HCT116 (cell line): ENCODE data around the gene FAM200B.

ENCODE experiments used
- EZH2 ChIP-seq: fragments of 200-600 bp; sonication (generic); IDR thresholded peaks from 2 replicates; pipeline ENCODE4 v1.6.1; 2017; ENCODE audit warnings: antibody characterized with exemption, mixed run types
- EZH2phosphoT487 ChIP-seq: fragments of 200-600 bp; IDR thresholded peaks from 2 replicates; pipeline ENCODE4 v1.6.1; 2018; ENCODE audit warnings: antibody characterized with exemption, borderline replicate concordance
- JUND ChIP-seq: IDR thresholded peaks from 2 replicates; pipeline ENCODE4 v1.6.1; 2012
- POLR2A ChIP-seq: IDR thresholded peaks from 2 replicates; pipeline ENCODE4 v1.7.0; 2011; ENCODE audit warnings: borderline replicate concordance; ENCODE audit not compliant: insufficient read depth, insufficient read length; ENCODE audit errors: extremely low read depth
- POLR2AphosphoS5 ChIP-seq: IDR thresholded peaks from 2 replicates; pipeline ENCODE4 v1.6.1; 2011; ENCODE audit warnings: mild to moderate bottlenecking, low read depth, low read length, moderate library complexity
- RAD21 ChIP-seq: IDR thresholded peaks from 2 replicates; pipeline ENCODE4 v1.6.1; 2012; ENCODE audit warnings: low read depth, mild to moderate bottlenecking
- SP1 ChIP-seq: IDR thresholded peaks from 2 replicates; pipeline ENCODE4 v1.6.1; 2012; ENCODE audit warnings: low read depth
- YY1 ChIP-seq: IDR thresholded peaks from 2 replicates; pipeline ENCODE4 v1.6.1; 2011; ENCODE audit warnings: low read length, low read depth, moderate library complexity, mild to moderate bottlenecking; ENCODE audit not compliant: insufficient replicate concordance; ENCODE audit errors: extremely low read depth
- ZBTB33 ChIP-seq: IDR thresholded peaks from 2 replicates; pipeline ENCODE4 v1.6.1; 2011; ENCODE audit warnings: mild to moderate bottlenecking, low read length, moderate library complexity; ENCODE audit not compliant: insufficient replicate concordance; ENCODE audit errors: extremely low read depth
- ZFX ChIP-seq: fragments of 450-650 bp; IDR thresholded peaks from 2 replicates; pipeline ENCODE4 v1.6.1; 2017
- ZNF274 ChIP-seq: fragments of 200-500 bp; sonication (Bioruptor generic); IDR thresholded peaks from 2 replicates; pipeline ENCODE4 v1.6.1; 2014; ENCODE audit warnings: mild to moderate bottlenecking, low read depth, low read length, inconsistent platforms
- TF ChIP-seq, protein P1 (sequence below): IDR thresholded peaks from 2 replicates; pipeline ENCODE4 v1.6.1; 2012
- TF ChIP-seq, protein P2 (sequence below), 3 experiments: fragments of 200-600 bp in 1 of 3; sonication (generic) in 1 of 3; IDR thresholded peaks in 2 of 3; conservative IDR thresholded peaks in 1 of 3; 2 replicates each; pipeline ENCODE4 v1.5.1; 2012 to 2017; ENCODE audit warnings: low read depth in 2 of 3, low read length in 2 of 3, antibody characterized with exemption in 1 of 3, borderline replicate concordance in 1 of 3, control low read depth in 1 of 3, mild to moderate bottlenecking in 1 of 3, mixed read lengths in 1 of 3, mixed run types in 1 of 3, moderate library complexity in 1 of 3; ENCODE audit not compliant: insufficient read depth in 1 of 3
- TF ChIP-seq, protein P3 (sequence below): IDR thresholded peaks from 2 replicates; pipeline ENCODE4 v1.6.1; 2012

DNA sequence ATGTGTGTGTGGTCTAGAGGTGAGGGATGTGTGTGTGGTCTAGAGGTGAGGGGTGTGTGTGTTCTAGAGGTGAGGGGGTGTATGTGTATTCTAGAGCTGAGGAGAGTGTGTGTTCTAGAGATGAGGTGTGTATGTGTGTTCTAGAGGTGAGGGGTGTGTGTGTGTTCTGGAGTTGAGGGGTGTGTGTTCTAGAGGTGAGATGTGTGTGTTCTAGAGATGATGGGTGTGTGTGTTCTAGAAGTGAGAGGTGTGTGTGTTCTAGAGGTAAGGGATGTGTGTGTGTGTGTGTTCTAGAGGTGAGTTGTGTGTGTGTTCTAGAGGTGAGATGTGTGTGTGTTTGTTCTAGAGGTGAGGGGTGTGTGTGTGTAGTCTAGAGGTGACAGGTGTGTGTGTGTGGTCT lies 22.5 kb downstream of the FAM200B start:
- TF ChIP-seq, protein P1, sequence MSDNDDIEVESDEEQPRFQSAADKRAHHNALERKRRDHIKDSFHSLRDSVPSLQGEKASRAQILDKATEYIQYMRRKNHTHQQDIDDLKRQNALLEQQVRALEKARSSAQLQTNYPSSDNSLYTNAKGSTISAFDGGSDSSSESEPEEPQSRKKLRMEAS: no peak
- no peak for TF ChIP-seq EZH2phosphoT487
- TF ChIP-seq, protein P2, sequence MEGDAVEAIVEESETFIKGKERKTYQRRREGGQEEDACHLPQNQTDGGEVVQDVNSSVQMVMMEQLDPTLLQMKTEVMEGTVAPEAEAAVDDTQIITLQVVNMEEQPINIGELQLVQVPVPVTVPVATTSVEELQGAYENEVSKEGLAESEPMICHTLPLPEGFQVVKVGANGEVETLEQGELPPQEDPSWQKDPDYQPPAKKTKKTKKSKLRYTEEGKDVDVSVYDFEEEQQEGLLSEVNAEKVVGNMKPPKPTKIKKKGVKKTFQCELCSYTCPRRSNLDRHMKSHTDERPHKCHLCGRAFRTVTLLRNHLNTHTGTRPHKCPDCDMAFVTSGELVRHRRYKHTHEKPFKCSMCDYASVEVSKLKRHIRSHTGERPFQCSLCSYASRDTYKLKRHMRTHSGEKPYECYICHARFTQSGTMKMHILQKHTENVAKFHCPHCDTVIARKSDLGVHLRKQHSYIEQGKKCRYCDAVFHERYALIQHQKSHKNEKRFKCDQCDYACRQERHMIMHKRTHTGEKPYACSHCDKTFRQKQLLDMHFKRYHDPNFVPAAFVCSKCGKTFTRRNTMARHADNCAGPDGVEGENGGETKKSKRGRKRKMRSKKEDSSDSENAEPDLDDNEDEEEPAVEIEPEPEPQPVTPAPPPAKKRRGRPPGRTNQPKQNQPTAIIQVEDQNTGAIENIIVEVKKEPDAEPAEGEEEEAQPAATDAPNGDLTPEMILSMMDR (IDR thresholded peaks at IDR 0.05 in 2 of 3, conservative IDR thresholded peaks at IDR 0.05 in 1 of 3; ENCODE audit: borderline replicate concordance in 1 of 3, insufficient read depth in 1 of 3, low read depth in 2 of 3, low read length in 2 of 3): no peak
- TF ChIP-seq POLR2A: no peak
- no peak for TF ChIP-seq EZH2
- TF ChIP-seq YY1: no peak
- no peak for TF ChIP-seq RAD21
- no peak for TF ChIP-seq POLR2AphosphoS5
- TF ChIP-seq JUND: no peak
- TF ChIP-seq, protein P3, sequence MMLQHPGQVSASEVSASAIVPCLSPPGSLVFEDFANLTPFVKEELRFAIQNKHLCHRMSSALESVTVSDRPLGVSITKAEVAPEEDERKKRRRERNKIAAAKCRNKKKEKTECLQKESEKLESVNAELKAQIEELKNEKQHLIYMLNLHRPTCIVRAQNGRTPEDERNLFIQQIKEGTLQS: no peak
- no peak for TF ChIP-seq ZNF274
- no peak for TF ChIP-seq ZFX
- TF ChIP-seq ZBTB33: no peak
- no peak for TF ChIP-seq SP1
